Endothelial cell (in vitro differentiated cells): Measurements from ENCODE around the gene HSF5. TPM values are rescaled to one million over a fixed set of nuclear protein-coding genes. Genes with fewer than 3 reads are reported as not detected.

Experiments
- DNase-seq: peaks from one replicate; pipeline ENCODE4 v3.0.0; 2021; ENCODE audit warnings: low spot score
- H3K27ac Mint-ChIP-seq: one replicate; pipeline ENCODE4 v1.8.0; 2021; ENCODE audit warnings: mixed read lengths, inconsistent platforms; ENCODE audit not compliant: unreplicated experiment
- H3K27me3 Mint-ChIP-seq: one replicate; pipeline ENCODE4 v1.8.0; 2021; ENCODE audit warnings: mild to moderate bottlenecking, moderate library complexity, mixed read lengths, inconsistent platforms; ENCODE audit not compliant: unreplicated experiment
- H3K36me3 Mint-ChIP-seq: one replicate; pipeline ENCODE4 v1.8.0; 2021; ENCODE audit warnings: mild to moderate bottlenecking, low read depth, mixed read lengths, inconsistent platforms; ENCODE audit not compliant: unreplicated experiment
- H3K4me1 Mint-ChIP-seq: one replicate; pipeline ENCODE4 v1.8.0; 2021; ENCODE audit warnings: mild to moderate bottlenecking, mixed read lengths, inconsistent platforms; ENCODE audit not compliant: unreplicated experiment
- H3K4me3 Mint-ChIP-seq: one replicate; pipeline ENCODE4 v1.8.0; 2021; ENCODE audit warnings: mild to moderate bottlenecking, mixed read lengths, inconsistent platforms; ENCODE audit not compliant: unreplicated experiment
- H3K9me3 Mint-ChIP-seq: one replicate; pipeline ENCODE4 v1.8.0; 2021; ENCODE audit warnings: mixed read lengths, inconsistent platforms; ENCODE audit not compliant: unreplicated experiment
- long read RNA-seq: library from polyadenylated mRNA; unstranded; transcript quantifications from one replicate; pipeline ENCODE4 v2.0.0, GENCODE V29; 2020; ENCODE audit not compliant: unreplicated experiment
- total RNA-seq: library from RNA; stranded (reverse); fragmentation: NEBNext Ultra II Directional; extraction: Animal tissue kit (Norgen Biotek cat#: 25700); gene quantifications from one replicate; pipeline ENCODE4 v1.2.1, GENCODE V29; 2021; ENCODE audit not compliant: unreplicated experiment
- TF ChIP-seq, protein P1 (sequence below): fragments of 200-600 bp; sonication (generic); IDR thresholded peaks from one replicate; pipeline ENCODE4 v1.5.0; 2021; ENCODE audit warnings: antibody characterized with exemption; ENCODE audit not compliant: unreplicated experiment

Gene HSF5, protein sequence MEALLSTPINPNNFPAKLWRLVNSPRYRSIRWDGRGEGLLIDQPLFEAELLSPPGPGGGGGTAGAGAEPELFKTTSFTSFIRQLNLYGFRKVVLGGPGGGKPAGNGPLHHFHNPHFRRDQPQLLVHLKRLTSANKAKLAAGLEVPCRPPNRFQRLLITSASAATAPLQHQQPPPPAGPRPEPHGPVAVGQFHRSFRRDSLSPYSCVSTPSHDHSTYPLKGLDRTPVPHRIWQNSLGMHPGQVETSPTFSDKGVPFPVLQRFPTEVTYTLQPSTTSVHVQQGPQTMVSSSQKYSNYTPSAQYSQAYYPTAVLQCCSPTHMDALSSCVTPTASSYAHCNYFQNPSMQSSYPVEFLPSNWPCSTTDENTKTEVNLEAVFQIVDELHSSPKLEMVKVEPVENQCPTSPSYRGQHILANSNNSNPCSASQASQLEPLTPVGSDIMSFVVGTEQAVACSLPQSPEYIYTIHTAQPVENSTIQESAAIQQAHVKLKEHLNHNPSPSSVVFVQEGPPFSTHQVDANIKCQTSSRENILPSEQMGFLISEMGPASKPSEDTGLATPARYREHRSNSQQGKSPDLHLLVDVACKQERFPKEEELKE
- total RNA-seq, result 0.10 TPM
- long read RNA-seq, result 0 reads

DNA sequence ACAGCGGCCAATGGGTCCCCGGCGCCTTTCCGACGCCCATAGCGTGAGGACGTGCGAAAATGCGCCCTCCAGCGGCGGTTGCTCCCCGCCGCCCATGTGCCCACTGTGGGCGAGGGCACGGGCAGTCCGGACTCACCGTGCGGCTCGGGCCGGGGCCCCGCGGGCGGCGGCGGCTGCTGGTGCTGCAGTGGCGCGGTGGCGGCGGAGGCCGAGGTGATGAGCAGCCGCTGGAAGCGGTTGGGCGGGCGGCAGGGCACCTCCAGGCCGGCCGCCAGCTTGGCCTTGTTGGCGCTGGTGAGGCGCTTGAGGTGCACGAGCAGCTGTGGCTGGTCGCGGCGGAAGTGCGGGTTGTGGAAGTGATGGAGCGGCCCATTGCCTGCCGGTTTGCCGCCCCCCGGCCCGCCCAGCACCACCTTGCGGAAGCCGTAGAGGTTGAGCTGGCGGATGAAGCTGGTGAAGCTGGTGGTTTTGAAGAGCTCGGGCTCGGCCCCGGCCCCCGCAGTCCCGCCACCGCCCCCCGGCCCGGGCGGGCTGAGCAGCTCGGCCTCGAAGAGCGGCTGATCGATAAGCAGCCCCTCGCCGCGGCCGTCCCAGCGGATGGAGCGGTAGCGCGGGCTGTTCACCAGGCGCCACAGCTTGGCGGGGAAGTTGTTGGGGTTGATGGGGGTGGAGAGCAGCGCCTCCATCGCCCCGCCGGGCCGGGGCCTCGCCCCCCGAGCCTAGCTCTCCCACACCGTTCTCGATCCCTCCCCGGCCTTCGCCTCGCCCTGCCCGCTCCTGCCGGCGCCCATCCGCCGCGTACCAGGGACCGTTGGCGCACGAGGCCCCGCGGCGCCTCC is at the start of gene HSF5:
Gene HSF5, minus strand, starts transcription at position 820 of the 839 bp plus-strand sequence. Its CDS starts 134 bp downstream, at position 686.
- peaks cover 14% of the 10 kb centered on the region for H3K36me3 Mint-ChIP-seq
- TF ChIP-seq, protein P1, sequence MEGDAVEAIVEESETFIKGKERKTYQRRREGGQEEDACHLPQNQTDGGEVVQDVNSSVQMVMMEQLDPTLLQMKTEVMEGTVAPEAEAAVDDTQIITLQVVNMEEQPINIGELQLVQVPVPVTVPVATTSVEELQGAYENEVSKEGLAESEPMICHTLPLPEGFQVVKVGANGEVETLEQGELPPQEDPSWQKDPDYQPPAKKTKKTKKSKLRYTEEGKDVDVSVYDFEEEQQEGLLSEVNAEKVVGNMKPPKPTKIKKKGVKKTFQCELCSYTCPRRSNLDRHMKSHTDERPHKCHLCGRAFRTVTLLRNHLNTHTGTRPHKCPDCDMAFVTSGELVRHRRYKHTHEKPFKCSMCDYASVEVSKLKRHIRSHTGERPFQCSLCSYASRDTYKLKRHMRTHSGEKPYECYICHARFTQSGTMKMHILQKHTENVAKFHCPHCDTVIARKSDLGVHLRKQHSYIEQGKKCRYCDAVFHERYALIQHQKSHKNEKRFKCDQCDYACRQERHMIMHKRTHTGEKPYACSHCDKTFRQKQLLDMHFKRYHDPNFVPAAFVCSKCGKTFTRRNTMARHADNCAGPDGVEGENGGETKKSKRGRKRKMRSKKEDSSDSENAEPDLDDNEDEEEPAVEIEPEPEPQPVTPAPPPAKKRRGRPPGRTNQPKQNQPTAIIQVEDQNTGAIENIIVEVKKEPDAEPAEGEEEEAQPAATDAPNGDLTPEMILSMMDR, result peak; percentile 42
- no peak within 1 kb of the TSS for H3K4me3 Mint-ChIP-seq
- no peak within 1 kb of the TSS for H3K27ac Mint-ChIP-seq
- no peaks in the 10 kb centered on the region for H3K9me3 Mint-ChIP-seq
- no peaks in the 10 kb centered on the region for H3K4me1 Mint-ChIP-seq
- H3K27me3 Mint-ChIP-seq, result no peaks in the 10 kb centered on the region
- peak; percentile 56 for DNase-seq

DNA sequence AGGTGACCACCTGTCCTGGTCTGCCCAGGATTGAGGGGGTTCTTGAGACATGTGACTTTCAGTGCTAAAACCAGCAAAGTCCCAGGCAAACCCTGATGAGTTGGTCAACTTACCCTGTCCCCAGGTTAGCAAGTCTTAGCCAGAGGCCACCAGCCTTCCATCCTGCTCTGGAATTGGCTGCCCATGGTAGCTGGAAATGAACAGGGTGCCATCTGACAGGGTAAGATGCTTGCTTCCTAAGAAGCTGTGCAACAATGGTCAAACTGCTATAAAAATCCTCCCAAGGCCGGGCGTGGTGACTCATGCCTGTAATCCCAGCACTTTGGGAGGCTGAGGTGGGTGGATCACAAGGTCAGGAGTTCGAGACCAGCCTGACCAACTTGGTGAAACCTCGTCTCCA is 49.1 kb upstream of the HSF5 start:
- Mint-ChIP-seq H3K4me3 (no peak overlapping the region), H3K27ac (no peak overlapping the region), H3K4me1 (peaks cover 3% of the 10 kb centered on the region), H3K9me3 (no peaks in the 10 kb centered on the region), H3K36me3 (peaks cover 4% of the 10 kb centered on the region), H3K27me3 (peaks cover 11% of the 10 kb centered on the region)
- TF ChIP-seq, protein P1, result no peak
- no peak for DNase-seq

DNA sequence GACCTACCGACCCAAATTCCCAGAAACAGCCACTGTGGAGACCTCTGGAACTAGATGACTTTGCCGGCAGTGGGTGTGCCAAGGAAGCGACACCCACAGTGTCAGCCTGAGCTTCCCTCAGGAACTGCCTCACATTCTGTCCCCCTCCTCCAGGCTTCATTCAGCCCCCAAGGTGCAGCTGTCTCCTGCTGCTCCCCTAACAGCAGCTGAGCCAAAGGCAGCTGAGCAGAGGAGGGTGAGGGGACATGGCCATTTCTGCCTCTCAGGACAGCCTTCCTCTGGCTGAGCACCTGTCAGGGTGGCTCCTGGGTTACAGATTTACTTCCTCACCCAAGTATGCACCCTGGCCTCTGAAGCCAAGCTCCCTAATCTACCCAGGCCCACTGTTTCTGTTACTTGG is 48.3 kb upstream of the HSF5 start:
- TF ChIP-seq, protein P1, result no peak
- no peak for DNase-seq
- Mint-ChIP-seq H3K27ac (no peak overlapping the region), H3K4me1 (peaks cover 3% of the 10 kb centered on the region), H3K36me3 (peaks cover 4% of the 10 kb centered on the region), H3K4me3 (no peak overlapping the region), H3K27me3 (peaks cover 11% of the 10 kb centered on the region), H3K9me3 (no peaks in the 10 kb centered on the region)

DNA sequence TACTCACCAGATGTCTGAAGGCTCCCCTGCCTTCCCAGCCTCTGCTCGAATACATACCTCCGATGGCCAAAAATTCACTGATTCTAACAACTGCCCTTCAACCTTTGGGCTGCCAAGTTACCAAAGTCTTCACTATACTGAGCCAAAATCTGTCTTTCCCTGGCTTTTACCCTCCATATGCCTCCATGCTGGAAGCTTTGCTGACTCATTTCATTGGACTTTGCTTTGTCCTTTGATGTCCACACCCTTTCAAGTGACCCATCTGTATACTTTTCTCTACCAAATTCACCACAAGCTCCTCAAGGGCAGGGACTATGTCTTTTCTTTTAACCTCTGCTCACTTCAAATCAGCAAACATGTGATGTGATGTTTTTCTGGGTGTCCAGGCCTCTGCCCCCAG is 47.2 kb upstream of the HSF5 start:
- Mint-ChIP-seq H3K9me3 (no peaks in the 10 kb centered on the region), H3K4me1 (peaks cover 3% of the 10 kb centered on the region), H3K27me3 (peaks cover 11% of the 10 kb centered on the region), H3K36me3 (peaks cover 4% of the 10 kb centered on the region), H3K27ac (no peak overlapping the region), H3K4me3 (no peak overlapping the region)
- DNase-seq, result no peak
- TF ChIP-seq, protein P1, result no peak
